ENCODE results near the gene RPRD1B. TPM values are rescaled to one million over a fixed set of nuclear protein-coding genes. Genes with fewer than 3 reads are reported as not detected.

RPRD1B gene
- total and polyA plus RNA-seq, 3 donors from 2014 or later: 30.4 to 50.5 (median 41.9) TPM

GRCh38 chr20:38049800-38050199 lies 16.3 kb downstream of the RPRD1B start:
- Histone ChIP-seq H3K36me3 (ENCODE audit: low read depth, missing control alignments) (no peaks in the 10 kb centered on the region), H3K27me3 (no peaks in the 10 kb centered on the region), H3K4me3 (no peak overlapping the region), H3K9me3 (no peaks in the 10 kb centered on the region), H3K4me1 (peaks cover 5% of the 10 kb centered on the region), H3K27ac (no peak overlapping the region)
- intact Hi-C loops (cut with DNase I; ENCODE audit: low total_unique reads): no loop called here
- DNase-seq: no peak
- no peak for TF ChIP-seq POLR2A (IDR thresholded peaks at IDR 0.05)
- TF ChIP-seq CTCF (IDR thresholded peaks at IDR 0.05): no peak
- 77 to 80% methylated on average over 3 of the region's 3 CpGs for WGBS, 2 donors

- intact Hi-C loops (cut with DNase I; ENCODE audit: low total_unique reads): no loop called here
- Histone ChIP-seq H3K27me3 (no peaks in the 10 kb centered on the region), H3K36me3 (ENCODE audit: low read depth, missing control alignments) (no peaks in the 10 kb centered on the region), H3K4me3 (no peak overlapping the region), H3K9me3 (no peaks in the 10 kb centered on the region), H3K27ac (no peak overlapping the region), H3K4me1 (peaks cover 5% of the 10 kb centered on the region)
- no peak for DNase-seq
- TF ChIP-seq POLR2A (IDR thresholded peaks at IDR 0.05) (no peak), CTCF (IDR thresholded peaks at IDR 0.05) (no peak)
- WGBS, 2 donors: 62 to 79% methylated on average over 1 of the region's 1 CpG
These were observed 17.1 kb downstream of the RPRD1B start for GRCh38 chr20:38050686-38051085.

- intact Hi-C loops (cut with DNase I; ENCODE audit: low total_unique reads): no loop called here
- no peak for DNase-seq
- H3K27ac ChIP-seq: no peak overlapping the region
- H3K27me3 ChIP-seq: no peaks in the 10 kb centered on the region
- no peaks in the 10 kb centered on the region for H3K9me3 ChIP-seq
- WGBS, 2 donors: 84 to 90% methylated on average over 2 of the region's 2 CpGs
- H3K4me1 ChIP-seq: peaks cover 5% of the 10 kb centered on the region
- no peaks in the 10 kb centered on the region for H3K36me3 ChIP-seq (ENCODE audit: low read depth, missing control alignments)
- H3K4me3 ChIP-seq: no peak overlapping the region
- TF ChIP-seq POLR2A (IDR thresholded peaks at IDR 0.05) (no peak), CTCF (IDR thresholded peaks at IDR 0.05) (no peak)
These were observed 19.3 kb downstream of the RPRD1B start for GRCh38 chr20:38052870-38053269.

- peaks cover 5% of the 10 kb centered on the region for H3K4me1 ChIP-seq
- H3K9me3 ChIP-seq: no peaks in the 10 kb centered on the region
- no peaks in the 10 kb centered on the region for H3K36me3 ChIP-seq (ENCODE audit: low read depth, missing control alignments)
- TF ChIP-seq POLR2A (IDR thresholded peaks at IDR 0.05) (no peak), CTCF (IDR thresholded peaks at IDR 0.05) (no peak)
- H3K27ac ChIP-seq: no peak overlapping the region
- intact Hi-C loops (cut with DNase I; ENCODE audit: low total_unique reads): no loop called here
- no peak for DNase-seq
- WGBS, 2 donors: 90 to 95% methylated on average over 2 of the region's 2 CpGs
- no peak overlapping the region for H3K4me3 ChIP-seq
- H3K27me3 ChIP-seq: no peaks in the 10 kb centered on the region
These were observed 21.1 kb downstream of the RPRD1B start for GRCh38 chr20:38054647-38055046.

GRCh38 chr20:38055294-38055693 lies 21.7 kb downstream of the RPRD1B start:
- Histone ChIP-seq H3K27me3 (no peaks in the 10 kb centered on the region), H3K9me3 (no peaks in the 10 kb centered on the region), H3K36me3 (ENCODE audit: low read depth, missing control alignments) (no peaks in the 10 kb centered on the region), H3K27ac (no peak overlapping the region), H3K4me3 (no peak overlapping the region), H3K4me1 (peaks cover 5% of the 10 kb centered on the region)
- DNase-seq: peak; percentile 36
- intact Hi-C loops (cut with DNase I; ENCODE audit: low total_unique reads): no loop called here
- WGBS, 2 donors: 39 to 49% methylated on average over 4 of the region's 4 CpGs
- no peak for TF ChIP-seq CTCF (IDR thresholded peaks at IDR 0.05)
